Thyroid gland (tissue), 4 donors: ENCODE measurements around the gene ABCC5. TPM values are rescaled to one million over a fixed set of nuclear protein-coding genes. Genes with fewer than 3 reads are reported as not detected.

Experiments used
- DNase-seq, 2 donors: peaks; one replicate each; pipeline ENCODE4 v3.0.0-alpha.2; 2019
- H3K27ac ChIP-seq, 3 donors: fragments of 200-600 bp; sonication (generic); 1 replicate in 2 of 3; 2 replicates in 1 of 3; pipeline ENCODE4 v1.5.1; 2016 to 2019; ENCODE audit warnings: mild to moderate bottlenecking in 1 of 3, moderate library complexity in 1 of 3
- H3K27me3 ChIP-seq: fragments of 200-600 bp; sonication (generic); one replicate; pipeline ENCODE4 v1.5.1; 2019
- H3K36me3 ChIP-seq, 2 donors: fragments of 200-600 bp; sonication (generic); one replicate each; pipeline ENCODE4 v1.5.1; 2016 to 2019
- H3K4me1 ChIP-seq, 2 donors: fragments of 200-600 bp; sonication (generic); one replicate each; pipeline ENCODE4 v1.5.1; 2017 to 2019
- H3K4me3 ChIP-seq, 3 donors: fragments of 200-600 bp; sonication (generic); replicated peaks in 1 of 3; 1 replicate in 2 of 3; 2 replicates in 1 of 3; pipeline ENCODE4 v1.5.1; 2016; ENCODE audit warnings: mild to moderate bottlenecking in 1 of 3
- H3K9me3 ChIP-seq: fragments of 200-600 bp; sonication (generic); one replicate; pipeline ENCODE4 v1.5.1; 2017
- POLR2A ChIP-seq, 2 donors: fragments of 450-650 bp; IDR thresholded peaks; one replicate each; pipeline ENCODE4 v1.6.1; 2017; ENCODE audit warnings: antibody characterized with exemption in 2 of 2, mild to moderate bottlenecking in 2 of 2, moderate library complexity in 1 of 2
- WGBS, 2 donors: methylation state at CpG; one replicate each; pipeline ENCODE4 v1.1.5; 2017; 5-methylcytosine and 5-hydroxymethylcytosine counted together
- intact Hi-C: fragments of 100-400 bp; cut with DNase I; formaldehyde crosslinking; loops from one replicate; pipeline ENCODE4 v1.15.1; 2023
- total RNA-seq, 4 donors: library from RNA; depleted of rRNA; stranded (reverse); fragments of >200 nt; gene quantifications; one replicate each; pipeline ENCODE4 v1.2.3, GENCODE V29; 2016
- TF ChIP-seq, protein P1 (sequence below), 6 experiments: fragments of 200-600 bp in 3 of 6; fragments of 450-650 bp in 3 of 6; sonication (generic) in 3 of 6; IDR thresholded peaks; one replicate each; pipeline ENCODE4 v1.5.1; 2016 to 2019; ENCODE audit warnings: antibody characterized with exemption in 6 of 6, mild to moderate bottlenecking in 2 of 6, inconsistent platforms in 1 of 6, moderate library complexity in 1 of 6

ABCC5 gene
- 10 to 100 TPM; 12.2 to 24.3 (median 18.2) TPM for total RNA-seq

DNA sequence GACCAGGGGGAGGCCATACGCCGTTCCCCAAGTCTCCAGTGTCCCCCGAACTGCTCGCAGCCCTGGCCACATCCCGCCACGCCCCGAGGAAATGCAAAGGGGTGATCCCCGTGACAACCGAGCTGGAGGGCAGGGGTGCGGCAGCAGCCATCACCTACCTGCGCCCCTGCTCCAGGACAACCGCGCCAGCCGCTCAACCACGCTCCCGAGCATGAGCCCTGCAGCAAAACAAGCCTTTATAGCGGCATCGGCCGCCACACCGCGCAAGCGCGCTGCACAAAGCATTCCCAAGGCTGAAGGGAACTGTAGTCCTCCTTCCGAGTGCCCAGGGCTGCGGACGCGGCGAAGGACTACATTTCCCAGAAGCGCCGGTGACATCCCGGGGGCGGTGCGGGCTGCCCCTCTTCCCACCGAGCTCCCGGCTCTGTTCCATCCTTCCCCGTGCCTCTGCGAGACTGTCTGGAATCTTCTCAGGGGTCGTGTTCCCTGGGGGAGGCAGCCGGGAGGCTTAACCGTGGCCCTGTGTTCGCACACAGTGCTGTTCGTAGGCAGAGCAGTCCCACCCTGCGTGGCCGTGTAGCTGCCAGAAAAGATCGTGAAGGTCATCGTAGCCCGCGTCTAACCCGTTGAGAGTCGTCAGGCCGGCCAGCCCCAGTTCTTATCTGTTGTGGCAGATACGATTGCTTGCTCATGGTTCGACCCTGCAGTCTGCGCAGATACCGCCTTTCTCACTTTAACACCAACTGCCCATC lies at the start of gene ABCC5:
Gene ABCC5 (minus strand): TSS at position 213 of the 752 bp plus-strand sequence. CDS start 3,492 bp downstream, outside the sequence.
- DNase-seq, result peak; percentile 91
- no peaks in the 10 kb centered on the region for H3K9me3 ChIP-seq
- WGBS, 2 donors, result 1% methylated on average over 32 to 47 of the region's 55 CpGs
- peak in 1 of 2 donors; percentile 52 for TF ChIP-seq POLR2A (IDR thresholded peaks at IDR 0.05)
- TF ChIP-seq, protein P1, sequence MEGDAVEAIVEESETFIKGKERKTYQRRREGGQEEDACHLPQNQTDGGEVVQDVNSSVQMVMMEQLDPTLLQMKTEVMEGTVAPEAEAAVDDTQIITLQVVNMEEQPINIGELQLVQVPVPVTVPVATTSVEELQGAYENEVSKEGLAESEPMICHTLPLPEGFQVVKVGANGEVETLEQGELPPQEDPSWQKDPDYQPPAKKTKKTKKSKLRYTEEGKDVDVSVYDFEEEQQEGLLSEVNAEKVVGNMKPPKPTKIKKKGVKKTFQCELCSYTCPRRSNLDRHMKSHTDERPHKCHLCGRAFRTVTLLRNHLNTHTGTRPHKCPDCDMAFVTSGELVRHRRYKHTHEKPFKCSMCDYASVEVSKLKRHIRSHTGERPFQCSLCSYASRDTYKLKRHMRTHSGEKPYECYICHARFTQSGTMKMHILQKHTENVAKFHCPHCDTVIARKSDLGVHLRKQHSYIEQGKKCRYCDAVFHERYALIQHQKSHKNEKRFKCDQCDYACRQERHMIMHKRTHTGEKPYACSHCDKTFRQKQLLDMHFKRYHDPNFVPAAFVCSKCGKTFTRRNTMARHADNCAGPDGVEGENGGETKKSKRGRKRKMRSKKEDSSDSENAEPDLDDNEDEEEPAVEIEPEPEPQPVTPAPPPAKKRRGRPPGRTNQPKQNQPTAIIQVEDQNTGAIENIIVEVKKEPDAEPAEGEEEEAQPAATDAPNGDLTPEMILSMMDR (IDR thresholded peaks at IDR 0.05), result peak in 4 of 6 experiments; percentile 38 to 59 (median 46)
- H3K27ac ChIP-seq, result peak within 1 kb of the TSS; percentile 10 to 79 (median 63)
- H3K4me3 ChIP-seq, result peak within 1 kb of the TSS; percentile 97
- peaks cover 6% of the 10 kb centered on the region in 2 donors for H3K4me1 ChIP-seq
- no peaks in the 10 kb centered on the region for H3K27me3 ChIP-seq
- intact Hi-C loops, result loop anchor here (2.0 to 10.0 kb wide), 2 partner anchors 121 to 137 kb away; partner anchors contain the start of gene DVL3
- no peaks in the 10 kb centered on the region for H3K36me3 ChIP-seq

DNA sequence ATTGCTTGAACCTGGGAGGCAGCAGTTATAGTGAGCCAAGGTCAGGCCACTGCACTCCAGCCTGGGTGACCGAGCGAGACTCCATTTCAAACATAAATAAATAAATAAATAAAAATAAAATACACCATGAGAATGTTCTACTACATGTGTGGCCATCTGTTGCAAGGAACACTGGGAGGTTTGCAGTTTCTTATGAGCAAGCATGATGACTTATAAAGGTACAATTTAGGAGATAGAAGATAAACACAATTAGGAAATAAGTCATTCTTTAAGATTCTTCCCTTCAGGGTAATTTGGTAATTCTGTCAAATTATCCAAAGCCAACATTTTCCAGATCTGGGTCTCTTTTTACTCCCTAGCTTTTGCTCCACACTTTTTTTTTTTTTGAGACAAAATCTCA lies 48.5 kb upstream of the ABCC5 start:
- Histone ChIP-seq H3K27ac (no peak overlapping the region), H3K4me1 (no peaks in the 10 kb centered on the region), H3K36me3 (no peaks in the 10 kb centered on the region), H3K4me3 (no peak overlapping the region), H3K27me3 (no peaks in the 10 kb centered on the region), H3K9me3 (no peaks in the 10 kb centered on the region)
- DNase-seq, result no peak
- 89 to 94% methylated on average over 2 of the region's 2 CpGs for WGBS, 2 donors
- TF ChIP-seq, protein P1 (IDR thresholded peaks at IDR 0.05), result no peak
- TF ChIP-seq POLR2A (IDR thresholded peaks at IDR 0.05), result no peak
- intact Hi-C loops, result no loop called here

DNA sequence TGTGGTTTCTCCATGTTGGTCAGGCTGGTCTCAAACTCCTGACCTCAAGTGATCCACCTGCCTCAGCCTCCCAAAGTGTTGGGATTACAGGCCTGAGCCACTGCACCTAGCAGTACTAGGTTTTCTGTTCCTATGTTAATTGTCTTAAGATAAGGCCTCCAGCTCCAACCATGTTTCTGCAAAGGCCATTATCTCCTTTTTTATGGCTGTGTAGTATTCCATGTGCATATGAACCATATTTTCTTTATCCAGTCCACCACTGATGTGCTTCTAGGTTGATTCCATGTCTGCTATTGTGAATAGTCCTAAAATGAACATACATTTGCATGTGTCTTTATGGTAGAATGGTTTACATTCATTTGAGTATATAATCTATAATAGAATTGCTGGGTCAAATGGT lies 45.0 kb upstream of the ABCC5 start:
- intact Hi-C loops, result no loop called here
- TF ChIP-seq POLR2A (IDR thresholded peaks at IDR 0.05), result no peak
- TF ChIP-seq, protein P1 (IDR thresholded peaks at IDR 0.05), result no peak
- no peak overlapping the region for H3K4me3 ChIP-seq
- H3K36me3 ChIP-seq, result no peaks in the 10 kb centered on the region
- no peak overlapping the region for H3K27ac ChIP-seq
- H3K27me3 ChIP-seq, result no peaks in the 10 kb centered on the region
- no peak for DNase-seq
- H3K4me1 ChIP-seq, result no peaks in the 10 kb centered on the region
- no peaks in the 10 kb centered on the region for H3K9me3 ChIP-seq

DNA sequence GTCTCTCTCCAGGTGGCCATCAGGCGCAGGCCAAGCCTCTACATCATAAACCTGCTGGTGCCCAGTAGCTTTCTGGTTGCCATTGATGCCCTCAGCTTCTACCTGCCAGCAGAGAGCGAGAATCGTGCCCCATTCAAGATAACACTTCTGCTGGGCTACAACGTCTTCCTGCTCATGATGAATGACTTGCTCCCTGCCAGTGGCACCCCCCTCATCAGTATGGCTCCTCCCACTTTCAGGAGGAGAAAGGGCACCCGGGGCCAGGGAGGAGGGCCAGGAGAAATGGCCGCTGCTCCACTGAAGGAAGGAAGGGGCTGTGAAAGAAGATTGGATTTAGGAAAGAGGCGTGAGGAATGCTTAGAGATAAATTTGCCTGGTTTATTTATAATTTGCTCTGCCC lies 41.7 kb upstream of the ABCC5 start:
- TF ChIP-seq POLR2A (IDR thresholded peaks at IDR 0.05), result no peak
- TF ChIP-seq, protein P1 (IDR thresholded peaks at IDR 0.05), result no peak
- Histone ChIP-seq H3K27me3 (no peaks in the 10 kb centered on the region), H3K27ac (no peak overlapping the region), H3K4me1 (no peaks in the 10 kb centered on the region), H3K36me3 (no peaks in the 10 kb centered on the region), H3K9me3 (no peaks in the 10 kb centered on the region), H3K4me3 (no peak overlapping the region)
- intact Hi-C loops, result no loop called here
- no peak for DNase-seq
- WGBS, 2 donors, result 62 to 63% methylated on average over 6 to 7 of the region's 7 CpGs

DNA sequence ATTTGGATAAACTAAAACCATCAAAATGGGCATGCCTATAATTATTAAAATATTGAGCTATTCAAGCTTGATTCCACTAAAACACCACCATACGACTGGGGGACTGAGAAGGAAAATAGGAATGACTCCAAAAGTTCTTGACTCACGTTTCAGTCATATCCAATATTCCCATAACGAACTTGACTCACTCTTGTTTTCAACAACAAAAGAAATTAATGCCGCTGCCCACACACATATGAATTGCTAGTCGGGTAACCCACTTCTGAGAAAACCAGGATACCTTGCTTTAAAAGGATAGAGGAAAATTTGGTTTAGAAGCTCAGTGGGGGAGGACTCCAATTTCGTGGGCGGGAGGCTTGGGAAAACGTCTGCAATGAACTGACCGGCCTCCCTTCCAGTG lies 40.3 kb upstream of the ABCC5 start:
- intact Hi-C loops, result no loop called here
- no peak overlapping the region for H3K27ac ChIP-seq
- H3K27me3 ChIP-seq, result no peaks in the 10 kb centered on the region
- no peaks in the 10 kb centered on the region for H3K4me1 ChIP-seq
- WGBS, 2 donors, result 66 to 70% methylated on average over 9 of the region's 9 CpGs
- no peak for DNase-seq
- no peak overlapping the region for H3K4me3 ChIP-seq
- no peaks in the 10 kb centered on the region for H3K9me3 ChIP-seq
- no peaks in the 10 kb centered on the region for H3K36me3 ChIP-seq
- no peak for TF ChIP-seq POLR2A (IDR thresholded peaks at IDR 0.05)
- TF ChIP-seq, protein P1 (IDR thresholded peaks at IDR 0.05), result no peak
